ENCODE results near the gene DLK2. TPM values are rescaled to one million over a fixed set of nuclear protein-coding genes. Genes with fewer than 3 reads are reported as not detected.

DLK2 gene
- total and polyA plus RNA-seq, 2 of the 13 experiments (the other 11 are each of a cell fraction or from before 2014, with no cell fraction given): 1.2 to 3.8 TPM

DNA sequence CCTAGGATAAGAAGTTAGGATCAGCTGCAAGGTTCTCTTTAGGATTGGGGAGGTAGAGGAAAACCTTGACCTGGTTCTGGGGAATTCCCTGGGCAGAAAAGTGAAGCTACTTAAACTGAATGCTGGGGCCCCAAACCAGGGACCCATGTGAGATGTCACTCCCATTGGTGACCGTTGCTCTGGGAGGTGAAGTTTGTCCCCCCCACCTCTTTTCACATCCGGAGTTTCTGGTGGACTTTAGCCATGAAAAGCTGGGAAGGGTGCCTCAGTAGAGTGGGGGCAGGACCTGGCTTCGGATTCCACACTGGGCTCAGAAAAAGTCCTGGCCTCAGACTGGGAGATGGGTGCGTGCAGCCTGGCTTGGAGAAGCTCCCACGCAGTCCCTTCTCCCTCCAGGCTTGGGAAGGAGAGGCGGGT is 35.2 kb upstream of the DLK2 start (continued):
- peak; percentile 34; the same call in 1 of the 2 replicates for TF ChIP-seq ZNF143 (CRISPR knock-in tag; IDR thresholded peaks at IDR 0.05)
- TF ChIP-seq, protein P1, sequence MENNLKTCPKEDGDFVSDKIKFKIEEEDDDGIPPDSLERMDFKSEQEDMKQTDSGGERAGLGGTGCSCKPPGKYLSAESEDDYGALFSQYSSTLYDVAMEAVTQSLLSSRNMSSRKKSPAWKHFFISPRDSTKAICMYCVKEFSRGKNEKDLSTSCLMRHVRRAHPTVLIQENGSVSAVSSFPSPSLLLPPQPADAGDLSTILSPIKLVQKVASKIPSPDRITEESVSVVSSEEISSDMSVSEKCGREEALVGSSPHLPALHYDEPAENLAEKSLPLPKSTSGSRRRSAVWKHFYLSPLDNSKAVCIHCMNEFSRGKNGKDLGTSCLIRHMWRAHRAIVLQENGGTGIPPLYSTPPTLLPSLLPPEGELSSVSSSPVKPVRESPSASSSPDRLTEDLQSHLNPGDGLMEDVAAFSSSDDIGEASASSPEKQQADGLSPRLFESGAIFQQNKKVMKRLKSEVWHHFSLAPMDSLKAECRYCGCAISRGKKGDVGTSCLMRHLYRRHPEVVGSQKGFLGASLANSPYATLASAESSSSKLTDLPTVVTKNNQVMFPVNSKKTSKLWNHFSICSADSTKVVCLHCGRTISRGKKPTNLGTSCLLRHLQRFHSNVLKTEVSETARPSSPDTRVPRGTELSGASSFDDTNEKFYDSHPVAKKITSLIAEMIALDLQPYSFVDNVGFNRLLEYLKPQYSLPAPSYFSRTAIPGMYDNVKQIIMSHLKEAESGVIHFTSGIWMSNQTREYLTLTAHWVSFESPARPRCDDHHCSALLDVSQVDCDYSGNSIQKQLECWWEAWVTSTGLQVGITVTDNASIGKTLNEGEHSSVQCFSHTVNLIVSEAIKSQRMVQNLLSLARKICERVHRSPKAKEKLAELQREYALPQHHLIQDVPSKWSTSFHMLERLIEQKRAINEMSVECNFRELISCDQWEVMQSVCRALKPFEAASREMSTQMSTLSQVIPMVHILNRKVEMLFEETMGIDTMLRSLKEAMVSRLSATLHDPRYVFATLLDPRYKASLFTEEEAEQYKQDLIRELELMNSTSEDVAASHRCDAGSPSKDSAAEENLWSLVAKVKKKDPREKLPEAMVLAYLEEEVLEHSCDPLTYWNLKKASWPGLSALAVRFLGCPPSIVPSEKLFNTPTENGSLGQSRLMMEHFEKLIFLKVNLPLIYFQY (CRISPR knock-in tag; IDR thresholded peaks at IDR 0.05; ENCODE audit: borderline replicate concordance): peak; percentile 76; the same call in 1 of the 2 replicates
- TF ChIP-seq, protein P2, sequence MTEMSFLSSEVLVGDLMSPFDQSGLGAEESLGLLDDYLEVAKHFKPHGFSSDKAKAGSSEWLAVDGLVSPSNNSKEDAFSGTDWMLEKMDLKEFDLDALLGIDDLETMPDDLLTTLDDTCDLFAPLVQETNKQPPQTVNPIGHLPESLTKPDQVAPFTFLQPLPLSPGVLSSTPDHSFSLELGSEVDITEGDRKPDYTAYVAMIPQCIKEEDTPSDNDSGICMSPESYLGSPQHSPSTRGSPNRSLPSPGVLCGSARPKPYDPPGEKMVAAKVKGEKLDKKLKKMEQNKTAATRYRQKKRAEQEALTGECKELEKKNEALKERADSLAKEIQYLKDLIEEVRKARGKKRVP (CRISPR knock-in tag; IDR thresholded peaks at IDR 0.05): no peak
- TF ChIP-seq ZNF567 (CRISPR knock-in tag; IDR thresholded peaks at IDR 0.05; ENCODE audit: borderline replicate concordance): peak; percentile 89; the same call in 1 of the 2 replicates
- peak; percentile 75; the same call in 1 of the 2 replicates for TF ChIP-seq ELF3 (CRISPR knock-in tag; IDR thresholded peaks at IDR 0.05)
- TF ChIP-seq RXRA (CRISPR knock-in tag; IDR thresholded peaks at IDR 0.05): peak; percentile 65; the same call in 1 of the 2 replicates
- peak in 1 of 2 experiments; percentile 45; a peak in 2 of 4 replicates for TF ChIP-seq NR2F1 (CRISPR knock-in tag; IDR thresholded peaks at IDR 0.05)
- no peak for TF ChIP-seq PLRG1 (conservative IDR thresholded peaks at IDR 0.05)
- TF ChIP-seq, protein P3, sequence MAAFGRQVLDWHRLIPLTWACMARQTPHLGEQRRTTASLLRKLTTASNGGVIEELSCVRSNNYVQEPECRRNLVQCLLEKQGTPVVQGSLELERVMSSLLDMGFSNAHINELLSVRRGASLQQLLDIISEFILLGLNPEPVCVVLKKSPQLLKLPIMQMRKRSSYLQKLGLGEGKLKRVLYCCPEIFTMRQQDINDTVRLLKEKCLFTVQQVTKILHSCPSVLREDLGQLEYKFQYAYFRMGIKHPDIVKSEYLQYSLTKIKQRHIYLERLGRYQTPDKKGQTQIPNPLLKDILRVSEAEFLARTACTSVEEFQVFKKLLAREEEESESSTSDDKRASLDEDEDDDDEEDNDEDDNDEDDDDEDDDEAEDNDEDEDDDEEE (CRISPR knock-in tag; IDR thresholded peaks at IDR 0.05): 0 out of 2 replicates have a peak, but pooled peaks have one; percentile 25
- TF ChIP-seq, protein P4, sequence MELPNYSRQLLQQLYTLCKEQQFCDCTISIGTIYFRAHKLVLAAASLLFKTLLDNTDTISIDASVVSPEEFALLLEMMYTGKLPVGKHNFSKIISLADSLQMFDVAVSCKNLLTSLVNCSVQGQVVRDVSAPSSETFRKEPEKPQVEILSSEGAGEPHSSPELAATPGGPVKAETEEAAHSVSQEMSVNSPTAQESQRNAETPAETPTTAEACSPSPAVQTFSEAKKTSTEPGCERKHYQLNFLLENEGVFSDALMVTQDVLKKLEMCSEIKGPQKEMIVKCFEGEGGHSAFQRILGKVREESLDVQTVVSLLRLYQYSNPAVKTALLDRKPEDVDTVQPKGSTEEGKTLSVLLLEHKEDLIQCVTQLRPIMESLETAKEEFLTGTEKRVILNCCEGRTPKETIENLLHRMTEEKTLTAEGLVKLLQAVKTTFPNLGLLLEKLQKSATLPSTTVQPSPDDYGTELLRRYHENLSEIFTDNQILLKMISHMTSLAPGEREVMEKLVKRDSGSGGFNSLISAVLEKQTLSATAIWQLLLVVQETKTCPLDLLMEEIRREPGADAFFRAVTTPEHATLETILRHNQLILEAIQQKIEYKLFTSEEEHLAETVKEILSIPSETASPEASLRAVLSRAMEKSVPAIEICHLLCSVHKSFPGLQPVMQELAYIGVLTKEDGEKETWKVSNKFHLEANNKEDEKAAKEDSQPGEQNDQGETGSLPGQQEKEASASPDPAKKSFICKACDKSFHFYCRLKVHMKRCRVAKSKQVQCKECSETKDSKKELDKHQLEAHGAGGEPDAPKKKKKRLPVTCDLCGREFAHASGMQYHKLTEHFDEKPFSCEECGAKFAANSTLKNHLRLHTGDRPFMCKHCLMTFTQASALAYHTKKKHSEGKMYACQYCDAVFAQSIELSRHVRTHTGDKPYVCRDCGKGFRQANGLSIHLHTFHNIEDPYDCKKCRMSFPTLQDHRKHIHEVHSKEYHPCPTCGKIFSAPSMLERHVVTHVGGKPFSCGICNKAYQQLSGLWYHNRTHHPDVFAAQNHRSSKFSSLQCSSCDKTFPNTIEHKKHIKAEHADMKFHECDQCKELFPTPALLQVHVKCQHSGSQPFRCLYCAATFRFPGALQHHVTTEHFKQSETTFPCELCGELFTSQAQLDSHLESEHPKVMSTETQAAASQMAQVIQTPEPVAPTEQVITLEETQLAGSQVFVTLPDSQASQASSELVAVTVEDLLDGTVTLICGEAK (IDR thresholded peaks at IDR 0.05): no peak
- TF ChIP-seq, protein P4 (CRISPR knock-in tag; IDR thresholded peaks at IDR 0.05): 0 out of 2 replicates have a peak, but pooled peaks have one; percentile 72
- TF ChIP-seq, protein P5, sequence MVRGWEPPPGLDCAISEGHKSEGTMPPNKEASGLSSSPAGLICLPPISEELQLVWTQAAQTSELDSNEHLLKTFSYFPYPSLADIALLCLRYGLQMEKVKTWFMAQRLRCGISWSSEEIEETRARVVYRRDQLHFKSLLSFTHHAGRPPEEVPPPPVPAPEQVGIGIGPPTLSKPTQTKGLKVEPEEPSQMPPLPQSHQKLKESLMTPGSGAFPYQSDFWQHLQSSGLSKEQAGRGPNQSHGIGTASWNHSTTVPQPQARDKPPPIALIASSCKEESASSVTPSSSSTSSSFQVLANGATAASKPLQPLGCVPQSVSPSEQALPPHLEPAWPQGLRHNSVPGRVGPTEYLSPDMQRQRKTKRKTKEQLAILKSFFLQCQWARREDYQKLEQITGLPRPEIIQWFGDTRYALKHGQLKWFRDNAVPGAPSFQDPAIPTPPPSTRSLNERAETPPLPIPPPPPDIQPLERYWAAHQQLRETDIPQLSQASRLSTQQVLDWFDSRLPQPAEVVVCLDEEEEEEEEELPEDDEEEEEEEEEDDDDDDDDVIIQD (CRISPR knock-in tag; IDR thresholded peaks at IDR 0.05; ENCODE audit: low read depth): peak; percentile 95
- TF ChIP-seq ZNF12 (CRISPR knock-in tag; IDR thresholded peaks at IDR 0.05): peak; percentile 22; the same call in 1 of the 2 replicates
